IPS-20b (cell line): ENCODE data around the gene HACL1.
A peak's percentile ranks its signal among the peaks of the same experiment; 100 is the strongest.

Experiments
- H3K27ac ChIP-seq: one replicate; pipeline ENCODE4 v1.5.1; 2013; ENCODE audit warnings: low read length
- H3K27me3 ChIP-seq: 2 replicates; pipeline ENCODE4 v1.6.1; 2013; ENCODE audit warnings: mild to moderate bottlenecking, low read length, inconsistent platforms; ENCODE audit not compliant: insufficient read depth
- H3K36me3 ChIP-seq: 2 replicates; pipeline ENCODE4 v1.6.1; 2013; ENCODE audit warnings: low read depth, mild to moderate bottlenecking, inconsistent platforms, low read length, moderate library complexity; ENCODE audit not compliant: insufficient read depth
- H3K4me1 ChIP-seq: 2 replicates; pipeline ENCODE4 v1.6.1; 2013; ENCODE audit warnings: mild to moderate bottlenecking, control low read depth, inconsistent platforms, low read length, moderate library complexity; ENCODE audit not compliant: insufficient read depth
- H3K4me3 ChIP-seq: 2 replicates; pipeline ENCODE4 v1.5.1; 2013; ENCODE audit warnings: mild to moderate bottlenecking, low read length, inconsistent platforms
- H3K9ac ChIP-seq: 2 replicates; pipeline ENCODE4 v1.6.1; 2013; ENCODE audit warnings: low read depth, mild to moderate bottlenecking, inconsistent platforms, low read length, moderate library complexity
- H3K9me3 ChIP-seq: 2 replicates; pipeline ENCODE4 v1.6.1; 2013; ENCODE audit warnings: mild to moderate bottlenecking, low read depth, low read length, inconsistent platforms; ENCODE audit not compliant: insufficient read depth

Gene HACL1

DNA sequence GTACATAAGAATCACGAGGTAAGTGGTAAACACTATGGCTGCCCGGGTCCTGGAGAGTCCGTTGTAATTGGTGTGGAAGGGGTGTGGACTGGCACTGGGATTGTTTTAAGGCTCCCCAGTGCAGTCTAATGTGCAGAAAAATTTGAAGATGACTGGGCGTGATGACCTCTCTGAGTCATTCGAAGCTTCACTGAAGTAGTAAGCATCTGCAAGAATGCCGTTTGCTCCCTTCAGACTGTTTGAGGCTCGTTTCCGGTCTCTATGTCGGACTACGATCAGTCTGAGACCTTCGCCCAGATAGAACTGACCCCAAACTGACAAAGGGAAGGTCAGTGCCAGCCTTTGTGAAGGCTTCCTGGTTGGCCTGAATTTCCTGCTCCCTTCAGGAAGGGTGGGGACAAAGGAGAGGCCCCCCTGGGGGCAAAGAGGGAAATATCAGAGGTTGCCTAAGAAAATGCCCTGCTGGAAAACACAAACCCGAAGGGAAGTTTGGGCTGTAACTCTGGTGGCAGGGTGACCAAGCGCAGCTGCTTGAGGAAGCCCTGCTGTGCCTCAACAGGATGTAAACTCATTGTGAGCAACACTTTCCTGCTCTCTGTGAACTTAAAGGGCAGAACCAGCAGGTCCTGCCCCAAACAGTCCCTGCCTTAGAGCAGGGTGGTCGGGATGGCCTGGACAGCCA, 34.8 kb upstream of the HACL1 start:
- no peak overlapping the region for H3K4me3 ChIP-seq
- no peak overlapping the region for H3K9ac ChIP-seq
- H3K27ac ChIP-seq = no peak overlapping the region
- peaks cover 43% of the 10 kb centered on the region for H3K4me1 ChIP-seq
- H3K27me3 ChIP-seq = no peaks in the 10 kb centered on the region
- no peaks in the 10 kb centered on the region for H3K36me3 ChIP-seq
- no peaks in the 10 kb centered on the region for H3K9me3 ChIP-seq

DNA sequence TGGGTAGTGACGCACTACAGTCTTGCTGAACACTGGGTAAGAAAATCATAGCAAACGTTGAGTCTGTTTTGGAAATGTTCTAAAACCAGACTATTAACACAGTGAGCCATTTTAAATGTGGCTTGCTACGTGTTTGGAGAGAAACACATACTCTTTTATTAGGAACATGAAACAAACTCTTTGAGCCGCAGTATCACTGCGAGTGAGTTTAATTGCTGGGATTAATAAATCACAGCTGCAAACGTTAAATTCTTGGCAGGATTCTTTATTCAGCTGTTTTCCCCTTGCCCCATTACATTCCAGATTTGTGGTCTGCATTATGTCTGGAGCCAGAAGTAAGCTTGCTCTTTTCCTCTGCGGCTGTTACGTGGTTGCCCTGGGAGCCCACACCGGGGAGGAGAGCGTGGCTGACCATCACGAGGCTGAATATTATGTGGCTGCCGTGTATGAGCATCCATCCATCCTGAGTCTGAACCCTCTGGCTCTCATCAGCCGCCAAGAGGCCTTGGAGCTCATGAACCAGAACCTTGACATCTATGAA, 33.8 kb upstream of the HACL1 start:
- no peaks in the 10 kb centered on the region for H3K9me3 ChIP-seq
- H3K27ac ChIP-seq = no peak overlapping the region
- H3K27me3 ChIP-seq = no peaks in the 10 kb centered on the region
- H3K9ac ChIP-seq = no peak overlapping the region
- peaks cover 52% of the 10 kb centered on the region for H3K4me1 ChIP-seq
- H3K36me3 ChIP-seq = no peaks in the 10 kb centered on the region
- H3K4me3 ChIP-seq = no peak overlapping the region

DNA sequence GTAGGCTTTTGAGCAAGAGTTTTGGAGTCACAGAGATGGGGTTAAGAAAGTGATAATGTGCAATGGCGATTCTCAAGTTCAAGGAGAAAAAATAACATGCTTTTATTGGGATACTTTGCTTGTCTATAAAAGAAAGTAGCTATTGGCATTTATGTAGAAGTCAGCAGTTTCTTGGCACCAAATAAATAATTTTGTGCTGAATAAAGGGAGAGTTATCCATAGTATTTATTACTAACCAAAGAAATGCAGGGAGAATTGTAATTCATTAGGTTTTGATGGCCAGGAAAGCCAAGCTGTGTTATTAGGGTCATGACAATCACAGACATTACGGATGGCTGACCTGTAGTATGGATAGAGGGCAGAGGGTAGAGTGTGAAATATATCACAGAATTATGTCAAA, 33.3 kb upstream of the HACL1 start:
- H3K4me1 ChIP-seq = peaks cover 52% of the 10 kb centered on the region

DNA sequence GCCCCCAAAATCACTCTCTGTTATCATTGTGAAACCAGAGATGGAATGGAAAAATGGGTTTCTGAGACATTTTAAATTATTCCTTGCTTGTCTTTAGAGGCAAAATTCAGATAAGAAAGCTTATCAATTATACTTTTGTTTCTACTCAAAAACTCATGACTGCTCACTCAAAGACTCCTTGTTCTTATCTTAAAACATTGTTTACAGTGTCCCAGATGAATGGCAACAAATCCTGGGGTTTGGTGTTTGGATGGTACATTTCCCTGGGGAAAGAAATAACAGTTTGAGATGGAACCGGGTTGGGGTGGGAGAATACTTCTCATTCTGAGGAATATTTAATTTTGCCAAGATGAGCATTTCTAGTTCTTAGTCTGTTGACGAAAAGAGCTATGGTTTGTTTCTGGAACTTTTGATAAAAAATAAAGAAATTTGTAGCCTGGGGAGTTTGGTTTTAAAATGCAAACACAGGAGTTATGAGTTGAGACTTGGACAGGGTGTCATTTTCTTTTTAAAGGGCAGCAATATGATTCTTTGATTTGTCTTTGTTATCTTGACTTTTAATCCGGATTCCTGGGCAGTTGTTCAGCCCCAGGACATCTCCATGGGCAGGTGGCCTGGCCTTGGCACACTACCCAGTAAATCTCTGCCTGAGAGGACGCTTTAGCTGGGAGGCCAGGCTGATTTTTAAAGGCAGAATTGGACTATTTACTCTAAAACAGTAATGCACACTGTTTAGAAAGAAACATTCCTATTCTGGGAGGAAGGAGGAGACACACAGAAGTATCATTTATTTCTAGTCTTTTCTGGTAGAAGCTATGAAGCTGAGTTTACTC, 32.6 kb upstream of the HACL1 start:
- Histone ChIP-seq H3K27ac (peak overlapping the region; percentile 72), H3K9ac (peak overlapping the region; percentile 38; the same call in 1 of the 2 replicates), H3K4me3 (peak overlapping the region; percentile 38; the same call in 1 of the 2 replicates), H3K9me3 (no peaks in the 10 kb centered on the region), H3K36me3 (no peaks in the 10 kb centered on the region), H3K27me3 (no peaks in the 10 kb centered on the region), H3K4me1 (peaks cover 52% of the 10 kb centered on the region)

More for the DNA sequence above, 33.3 kb upstream of the HACL1 start:
- Histone ChIP-seq H3K4me3 (no peak overlapping the region), H3K9me3 (no peaks in the 10 kb centered on the region), H3K27me3 (no peaks in the 10 kb centered on the region), H3K9ac (no peak overlapping the region), H3K27ac (no peak overlapping the region), H3K36me3 (no peaks in the 10 kb centered on the region)

DNA sequence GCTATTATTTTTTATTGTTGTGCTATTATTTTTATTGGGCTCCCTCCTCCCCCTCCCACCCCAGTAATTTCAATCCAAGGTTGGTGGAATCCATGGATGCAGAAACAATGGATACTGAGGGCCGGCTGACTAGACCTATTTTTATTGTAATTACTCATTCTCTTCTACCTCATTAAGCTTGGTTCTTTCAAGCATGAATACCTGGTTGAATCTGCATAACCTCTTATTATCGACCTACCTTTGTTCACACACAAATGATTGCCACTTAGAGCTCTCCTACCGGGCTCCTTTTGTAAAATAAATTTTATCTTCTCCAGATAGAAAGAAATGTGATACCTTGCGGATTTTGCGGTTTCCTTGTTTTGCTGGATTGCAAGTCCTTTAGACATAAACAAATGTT, 31.8 kb upstream of the HACL1 start:
- peaks cover 52% of the 10 kb centered on the region for H3K4me1 ChIP-seq
- H3K9ac ChIP-seq = peak overlapping the region; percentile 38; the same call in 1 of the 2 replicates
- no peaks in the 10 kb centered on the region for H3K9me3 ChIP-seq
- no peaks in the 10 kb centered on the region for H3K36me3 ChIP-seq
- peak overlapping the region; percentile 72 for H3K27ac ChIP-seq
- H3K27me3 ChIP-seq = no peaks in the 10 kb centered on the region
- H3K4me3 ChIP-seq = peak overlapping the region; percentile 38; the same call in 1 of the 2 replicates

DNA sequence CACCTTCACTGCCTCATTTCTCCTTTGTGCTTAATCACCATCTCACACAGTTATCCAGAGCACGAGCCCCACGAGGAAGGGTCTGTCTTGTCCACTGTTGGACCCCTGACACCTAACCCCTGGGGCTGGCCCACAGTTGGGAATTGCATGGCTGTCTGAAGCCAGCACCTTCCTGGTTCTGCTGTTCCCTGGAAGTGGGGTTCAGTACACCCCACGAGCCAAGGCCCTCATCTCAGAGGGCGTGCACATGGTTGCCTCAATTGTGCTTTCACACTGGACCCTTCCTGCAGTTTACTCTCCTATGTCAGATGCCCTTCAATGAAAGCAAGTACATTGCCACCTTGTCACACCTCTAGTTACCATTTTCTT, 30.8 kb upstream of the HACL1 start:
- Histone ChIP-seq H3K9ac (no peak overlapping the region; the same call in 1 of the 2 replicates), H3K9me3 (no peaks in the 10 kb centered on the region), H3K4me3 (no peak overlapping the region), H3K27ac (peak overlapping the region; percentile 21), H3K27me3 (no peaks in the 10 kb centered on the region), H3K4me1 (peaks cover 52% of the 10 kb centered on the region), H3K36me3 (no peaks in the 10 kb centered on the region)

DNA sequence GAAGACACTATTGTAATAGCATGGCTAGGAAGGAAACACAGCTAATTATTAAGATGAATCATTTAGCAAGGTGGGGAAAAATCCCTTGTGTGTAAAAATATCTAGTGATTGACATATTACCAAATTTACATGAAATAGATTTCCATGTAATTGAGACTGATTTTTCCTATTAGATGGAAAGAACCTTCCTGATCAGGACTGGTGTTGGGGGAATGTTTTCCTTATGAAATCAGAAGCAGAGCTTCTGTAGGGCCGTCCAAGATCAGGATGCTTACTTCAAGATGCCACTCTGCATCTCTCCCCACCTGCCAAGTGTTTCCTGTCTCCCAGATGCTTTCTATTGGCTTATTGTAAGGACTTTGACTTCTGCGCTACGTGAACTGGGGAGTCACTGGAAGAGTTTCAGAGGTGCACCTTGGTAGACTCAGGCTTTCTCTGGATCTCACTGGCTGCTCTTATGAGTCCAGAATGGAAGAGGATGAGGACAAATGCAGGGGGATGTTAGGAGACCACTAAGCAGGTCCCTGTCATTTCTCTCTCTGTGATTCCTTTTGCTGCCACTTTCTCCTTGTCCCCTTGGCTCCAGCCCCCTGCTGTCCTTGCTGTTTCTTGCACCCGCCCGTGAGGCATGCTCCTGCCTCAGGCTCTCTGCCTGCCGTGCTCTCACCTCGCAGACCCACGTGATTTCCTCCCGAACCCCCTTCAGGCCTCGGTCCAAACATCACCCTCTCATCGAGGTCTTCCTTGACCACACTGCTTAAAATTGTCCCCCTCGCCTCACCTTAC, 30.2 kb upstream of the HACL1 start:
- no peak overlapping the region; the same call in 1 of the 2 replicates for H3K9ac ChIP-seq
- H3K27ac ChIP-seq = peak overlapping the region; percentile 21
- no peak overlapping the region for H3K4me3 ChIP-seq
- H3K27me3 ChIP-seq = no peaks in the 10 kb centered on the region
- peaks cover 52% of the 10 kb centered on the region for H3K4me1 ChIP-seq
- H3K9me3 ChIP-seq = no peaks in the 10 kb centered on the region
- H3K36me3 ChIP-seq = no peaks in the 10 kb centered on the region

DNA sequence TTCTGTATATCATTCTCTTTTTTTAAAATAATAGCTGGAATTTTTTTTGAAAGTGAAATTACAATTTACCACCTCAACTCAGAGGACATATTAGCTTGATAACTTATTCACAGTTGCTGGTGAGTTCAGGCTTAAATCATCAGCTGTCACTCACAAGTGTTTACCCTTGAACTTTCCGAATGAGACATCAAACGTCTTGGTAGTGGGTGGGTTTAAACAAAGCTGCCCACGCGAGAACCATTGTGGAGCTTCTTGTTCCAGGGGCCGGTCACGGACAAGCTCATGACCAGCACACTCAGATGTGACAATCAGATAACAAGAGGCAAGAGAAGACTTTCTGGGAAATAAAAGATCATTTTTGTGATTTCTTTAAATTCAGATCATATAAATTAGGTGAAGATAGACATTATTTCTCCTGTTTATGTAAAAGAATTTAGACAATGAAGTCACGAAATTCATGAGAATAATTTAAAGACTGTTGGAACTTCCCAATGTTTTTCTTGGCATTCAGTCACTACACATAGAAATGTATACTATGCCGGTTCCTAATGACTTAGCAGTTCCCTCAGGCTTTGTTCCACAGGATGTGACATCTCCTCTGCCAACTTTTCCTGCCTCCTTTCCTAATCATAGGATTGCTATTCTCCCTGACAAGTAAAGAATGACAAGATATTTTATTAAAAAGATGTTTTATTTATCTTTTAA, 29.4 kb upstream of the HACL1 start:
- Histone ChIP-seq H3K27ac (no peak overlapping the region), H3K4me3 (no peak overlapping the region), H3K9ac (no peak overlapping the region), H3K36me3 (no peaks in the 10 kb centered on the region), H3K9me3 (no peaks in the 10 kb centered on the region), H3K4me1 (peaks cover 47% of the 10 kb centered on the region), H3K27me3 (no peaks in the 10 kb centered on the region)

DNA sequence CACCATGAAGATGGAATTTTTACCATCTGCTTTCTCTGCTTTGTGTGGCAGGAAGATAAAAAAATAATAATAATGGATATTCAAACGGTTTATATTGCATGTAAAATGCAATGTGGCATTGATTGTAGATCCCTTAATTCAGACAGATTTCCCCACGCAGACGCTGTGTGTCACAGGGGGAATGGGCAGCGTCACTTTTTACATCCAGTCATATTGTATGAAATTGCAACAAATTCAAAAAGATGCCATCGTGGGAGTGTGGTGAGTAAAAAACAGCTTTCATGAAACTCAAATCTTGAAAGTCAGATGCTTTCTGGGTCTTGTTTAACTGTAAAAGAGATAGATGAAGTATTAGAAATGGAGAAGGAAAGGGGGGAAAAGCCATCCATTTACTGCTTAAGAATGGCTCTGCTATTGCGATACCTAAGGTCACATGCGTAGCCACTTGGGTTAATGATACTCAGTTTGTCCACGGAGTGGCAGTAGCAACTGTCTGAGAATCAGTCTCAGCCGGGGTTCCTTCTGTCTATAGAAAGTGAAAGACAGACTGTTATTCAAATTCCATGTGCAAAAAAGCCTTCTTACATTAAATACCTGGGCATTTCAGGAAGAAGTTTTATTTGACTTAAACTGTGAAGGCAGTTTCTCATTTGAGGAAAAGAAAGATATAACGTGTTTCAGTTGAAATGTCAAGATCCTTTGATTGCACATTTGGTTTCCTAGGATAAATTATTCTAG, 28.7 kb upstream of the HACL1 start:
- Histone ChIP-seq H3K9ac (no peak overlapping the region), H3K4me1 (peaks cover 44% of the 10 kb centered on the region), H3K9me3 (no peaks in the 10 kb centered on the region), H3K27ac (no peak overlapping the region), H3K27me3 (no peaks in the 10 kb centered on the region), H3K36me3 (no peaks in the 10 kb centered on the region), H3K4me3 (no peak overlapping the region)

DNA sequence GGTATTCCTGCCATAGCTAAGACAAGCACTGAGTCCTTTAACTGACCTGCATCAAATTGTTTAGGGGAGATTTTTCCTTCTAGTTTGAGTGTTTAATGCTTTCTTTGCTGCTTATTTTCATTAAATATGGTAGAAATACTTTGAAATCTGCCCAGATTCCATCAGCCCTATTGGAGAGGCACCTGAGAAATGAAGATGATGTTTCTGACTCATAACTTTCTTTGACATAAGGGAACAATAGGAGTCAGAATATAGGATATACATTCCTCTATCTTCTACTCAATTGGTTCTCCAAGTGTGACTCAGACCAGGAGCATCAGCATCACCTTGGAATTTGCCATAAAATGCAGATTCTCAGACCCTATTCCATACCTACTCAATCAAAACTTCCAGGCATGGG, 27.6 kb upstream of the HACL1 start:
- H3K27ac ChIP-seq = no peak overlapping the region
- H3K36me3 ChIP-seq = no peaks in the 10 kb centered on the region
- no peaks in the 10 kb centered on the region for H3K27me3 ChIP-seq
- no peaks in the 10 kb centered on the region for H3K9me3 ChIP-seq
- H3K4me1 ChIP-seq = peaks cover 33% of the 10 kb centered on the region
- no peak overlapping the region for H3K9ac ChIP-seq
- no peak overlapping the region for H3K4me3 ChIP-seq
